Fibroblast of lung (primary cell): ENCODE results near the gene ADAMTS16. TPM values are rescaled to one million over a fixed set of nuclear protein-coding genes. Genes with fewer than 3 reads are reported as not detected.

Source experiments
- DNase-seq, 2 donors: peaks; one replicate each; pipeline versions ENCODE4 v3.0.0 to v3.0.0-alpha.2; 2010; ENCODE audit warnings: low read depth in 2 of 2
- H2AFZ ChIP-seq: 2 replicates; pipeline ENCODE4 v1.5.1; 2012; ENCODE audit warnings: low read length, control low read depth, inconsistent platforms
- H3K27ac ChIP-seq: 2 replicates; pipeline ENCODE4 v1.5.1; 2011; ENCODE audit warnings: low read length, control low read depth; ENCODE audit not compliant: insufficient read depth
- H3K27me3 ChIP-seq: 2 replicates; pipeline ENCODE4 v1.5.1; 2011; ENCODE audit warnings: mild to moderate bottlenecking, low read length; ENCODE audit not compliant: control insufficient read depth, insufficient read depth
- H3K36me3 ChIP-seq: 2 replicates; pipeline ENCODE4 v1.5.1; 2011; ENCODE audit warnings: low read length; ENCODE audit not compliant: control insufficient read depth, insufficient read depth
- H3K4me1 ChIP-seq: 2 replicates; pipeline ENCODE4 v1.5.1; 2011; ENCODE audit warnings: low read length; ENCODE audit not compliant: control insufficient read depth, insufficient read depth; ENCODE audit errors: extremely low read depth
- H3K4me2 ChIP-seq: 2 replicates; pipeline ENCODE4 v1.5.1; 2011; ENCODE audit warnings: low read length, control low read depth; ENCODE audit not compliant: insufficient read depth; ENCODE audit errors: extremely low read depth
- H3K4me3 ChIP-seq, 4 experiments: fragments of 200-600 bp in 1 of 4; sonication (generic) in 1 of 4; replicated peaks in 1 of 4; 2 replicates each; pipeline ENCODE4 v1.5.1; 2011 to 2016; ENCODE audit warnings: low read length in 4 of 4, low read depth in 3 of 4, mild to moderate bottlenecking in 3 of 4, control low read depth in 2 of 4, inconsistent platforms in 1 of 4, mixed read lengths in 1 of 4; ENCODE audit not compliant: insufficient read depth in 1 of 4; ENCODE audit errors: control extremely low read depth in 1 of 4
- H3K79me2 ChIP-seq: 2 replicates; pipeline ENCODE4 v1.5.1; 2012; ENCODE audit warnings: mild to moderate bottlenecking, low read length, inconsistent platforms; ENCODE audit not compliant: control insufficient read depth, insufficient read depth
- H3K9ac ChIP-seq: 2 replicates; pipeline ENCODE4 v1.5.1; 2011; ENCODE audit warnings: mild to moderate bottlenecking, low read length, control low read depth; ENCODE audit not compliant: insufficient read depth
- H3K9me3 ChIP-seq: 2 replicates; pipeline ENCODE4 v1.5.1; 2012; ENCODE audit warnings: low read depth, low read length; ENCODE audit not compliant: control insufficient read depth, insufficient read depth
- H4K20me1 ChIP-seq: 2 replicates; pipeline ENCODE4 v1.5.1; 2011; ENCODE audit warnings: low read length; ENCODE audit not compliant: control insufficient read depth, insufficient read depth; ENCODE audit errors: extremely low read depth
- CTCF ChIP-seq, 2 donors: IDR thresholded peaks in 1 of 2; conservative IDR thresholded peaks in 1 of 2; 1 replicate in 1 of 2; 2 replicates in 1 of 2; pipeline ENCODE4 v1.5.1; 2011 to 2012; ENCODE audit warnings: low read length in 2 of 2, control low read depth in 1 of 2, inconsistent platforms in 1 of 2, low read depth in 1 of 2, mild to moderate bottlenecking in 1 of 2
- EZH2 ChIP-seq: IDR thresholded peaks from 2 replicates; pipeline ENCODE4 v1.5.1; 2012; ENCODE audit warnings: low read length, control low read depth, mild to moderate bottlenecking; ENCODE audit errors: missing control alignments
- polyA plus RNA-seq, 2 donors: library from polyadenylated mRNA; depleted of rRNA in 1 of 2; stranded (reverse) in 1 of 2; unstranded in 1 of 2; fragments of >200 nt; gene quantifications; 2 replicates each; pipeline ENCODE4 v1.2.1, GENCODE V29; 2011 to 2012; ENCODE audit warnings: missing spikeins in 1 of 2
- total RNA-seq: library from RNA; depleted of rRNA; stranded (reverse); fragments of >200 nt; gene quantifications from 2 replicates; pipeline ENCODE4 v1.2.1, GENCODE V29; 2014

ADAMTS16 gene
- total and polyA plus RNA-seq, 2 donors (not counting 1 experiment from before 2014, with no cell fraction given): 0.06 to 0.17 TPM

- H3K27ac ChIP-seq: no peak overlapping the region
- H3K4me2 ChIP-seq: no peak overlapping the region
- no peaks in the 10 kb centered on the region for H3K36me3 ChIP-seq
- DNase-seq: no peak
- no peak overlapping the region for H3K4me3 ChIP-seq
- no peaks in the 10 kb centered on the region for H3K27me3 ChIP-seq
- TF ChIP-seq CTCF (conservative IDR thresholded peaks at IDR 0.05 in 1 of 2, IDR thresholded peaks at IDR 0.05 in 1 of 2; ENCODE audit: low read depth in 1 of 2, low read length in 2 of 2): no peak
- no peak for TF ChIP-seq EZH2
- no peak overlapping the region for H3K9ac ChIP-seq
- H3K4me1 ChIP-seq: no peaks in the 10 kb centered on the region
- no peaks in the 10 kb centered on the region for H4K20me1 ChIP-seq
- no peak overlapping the region for H2AFZ ChIP-seq
- no peaks in the 10 kb centered on the region for H3K79me2 ChIP-seq
- no peaks in the 10 kb centered on the region for H3K9me3 ChIP-seq
These were observed 155.9 kb downstream of the ADAMTS16 start for GRCh38 chr5:5296051-5296450.

DNA sequence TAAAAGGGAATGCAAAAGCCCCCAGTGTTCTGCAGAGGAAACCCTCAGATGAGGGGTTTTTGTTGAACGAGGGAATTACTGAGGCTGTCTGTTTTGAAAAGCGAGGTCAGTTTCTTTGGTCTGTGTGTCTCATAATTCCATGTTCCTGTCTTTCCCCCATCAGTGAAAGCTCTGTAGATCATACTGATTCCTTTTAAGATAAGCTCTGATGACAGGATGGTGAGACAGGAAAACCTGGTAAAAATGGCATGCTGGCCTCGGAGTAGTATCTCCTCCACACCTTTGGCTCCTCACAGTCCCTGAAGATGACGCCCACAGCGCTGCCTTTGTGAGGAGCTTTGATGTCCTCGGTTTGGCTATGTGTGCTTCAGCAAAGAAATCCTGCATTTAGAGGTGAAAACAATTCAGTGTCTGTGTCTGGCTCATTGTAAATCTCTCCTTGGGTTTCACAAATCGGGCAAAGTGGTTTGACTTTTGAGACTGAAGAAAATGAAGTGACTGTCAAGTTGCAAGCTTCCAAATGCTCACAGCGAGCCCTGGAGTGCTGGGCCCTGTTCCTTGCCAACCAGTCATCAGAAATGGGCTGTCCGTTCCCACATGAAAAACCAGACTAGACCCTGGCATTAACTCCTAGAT, 157.4 kb downstream of the ADAMTS16 start:
- Histone ChIP-seq H4K20me1 (no peaks in the 10 kb centered on the region), H3K36me3 (no peaks in the 10 kb centered on the region), H3K4me2 (no peak overlapping the region), H3K9me3 (no peaks in the 10 kb centered on the region), H3K9ac (no peak overlapping the region), H3K27ac (no peak overlapping the region), H2AFZ (no peak overlapping the region), H3K4me1 (no peaks in the 10 kb centered on the region), H3K27me3 (no peaks in the 10 kb centered on the region), H3K4me3 (no peak overlapping the region), H3K79me2 (no peaks in the 10 kb centered on the region)
- TF ChIP-seq CTCF (conservative IDR thresholded peaks at IDR 0.05 in 1 of 2, IDR thresholded peaks at IDR 0.05 in 1 of 2; ENCODE audit: low read depth in 1 of 2, low read length in 2 of 2) (no peak), EZH2 (no peak)
- no peak for DNase-seq

- Histone ChIP-seq H3K27ac (no peak overlapping the region), H2AFZ (no peak overlapping the region), H3K9ac (no peak overlapping the region), H3K79me2 (no peaks in the 10 kb centered on the region), H3K4me3 (no peak overlapping the region), H3K36me3 (no peaks in the 10 kb centered on the region), H3K4me2 (no peak overlapping the region), H4K20me1 (no peaks in the 10 kb centered on the region), H3K4me1 (no peaks in the 10 kb centered on the region), H3K27me3 (no peaks in the 10 kb centered on the region), H3K9me3 (no peaks in the 10 kb centered on the region)
- no peak for DNase-seq
- TF ChIP-seq EZH2: no peak
- no peak for TF ChIP-seq CTCF (conservative IDR thresholded peaks at IDR 0.05 in 1 of 2, IDR thresholded peaks at IDR 0.05 in 1 of 2; ENCODE audit: low read depth in 1 of 2, low read length in 2 of 2)
These were observed 158.0 kb downstream of the ADAMTS16 start for GRCh38 chr5:5298068-5298633.
